ENCODE results near the gene SCARF2. TPM values are rescaled to one million over a fixed set of nuclear protein-coding genes. Genes with fewer than 3 reads are reported as not detected.
"Not testable (repeated sequence)": the region's sequence is repeated elsewhere in the genome, so short reads cannot be mapped to it uniquely, and the experiment has no call there.

Gene SCARF2
- total RNA-seq, 4 donors from 2014 or later: 9.4 to 17.9 (median 12.3) TPM

- no peak for TF ChIP-seq CTCF (IDR thresholded peaks at IDR 0.05)
- DNase-seq (ENCODE audit: low spot score): no peak
- no peak for ATAC-seq (ENCODE audit: low FRiP score)
Measured at GRCh38 chr22:20397498-20397897, 40.1 kb downstream of the SCARF2 start.

DNA sequence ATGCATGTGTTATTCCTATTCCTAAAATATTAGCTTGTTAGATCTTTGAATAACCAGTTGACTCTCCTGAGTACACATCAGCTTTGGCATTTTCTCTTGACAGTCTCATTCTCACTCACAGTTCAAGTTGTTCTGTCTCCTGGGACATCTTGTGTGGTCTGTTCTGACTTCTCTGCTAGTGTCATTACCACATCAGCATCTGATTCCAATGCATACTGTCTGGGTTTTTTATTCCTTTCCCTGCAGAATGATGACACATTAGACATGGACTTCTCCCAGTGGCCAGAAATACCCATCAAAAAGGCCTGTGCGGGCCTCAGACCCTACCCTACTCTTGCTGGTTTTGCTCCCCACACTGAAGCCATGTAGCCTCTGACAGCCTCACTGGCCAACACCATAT, 41.0 kb downstream of the SCARF2 start:
- DNase-seq (ENCODE audit: low spot score) (no peak), ATAC-seq (ENCODE audit: low FRiP score) (no peak)
- TF ChIP-seq CTCF (IDR thresholded peaks at IDR 0.05): no peak

GRCh38 chr22:20395907-20396287, 41.7 kb downstream of the SCARF2 start:
- TF ChIP-seq CTCF (IDR thresholded peaks at IDR 0.05): no peak
- ATAC-seq (ENCODE audit: low FRiP score) (no peak), DNase-seq (ENCODE audit: low spot score) (no peak)

GRCh38 chr22:20395181-20395906, 42.3 kb downstream of the SCARF2 start:
- ATAC-seq (ENCODE audit: low FRiP score) (no peak), DNase-seq (ENCODE audit: low spot score) (no peak)
- no peak for TF ChIP-seq CTCF (IDR thresholded peaks at IDR 0.05)

DNA sequence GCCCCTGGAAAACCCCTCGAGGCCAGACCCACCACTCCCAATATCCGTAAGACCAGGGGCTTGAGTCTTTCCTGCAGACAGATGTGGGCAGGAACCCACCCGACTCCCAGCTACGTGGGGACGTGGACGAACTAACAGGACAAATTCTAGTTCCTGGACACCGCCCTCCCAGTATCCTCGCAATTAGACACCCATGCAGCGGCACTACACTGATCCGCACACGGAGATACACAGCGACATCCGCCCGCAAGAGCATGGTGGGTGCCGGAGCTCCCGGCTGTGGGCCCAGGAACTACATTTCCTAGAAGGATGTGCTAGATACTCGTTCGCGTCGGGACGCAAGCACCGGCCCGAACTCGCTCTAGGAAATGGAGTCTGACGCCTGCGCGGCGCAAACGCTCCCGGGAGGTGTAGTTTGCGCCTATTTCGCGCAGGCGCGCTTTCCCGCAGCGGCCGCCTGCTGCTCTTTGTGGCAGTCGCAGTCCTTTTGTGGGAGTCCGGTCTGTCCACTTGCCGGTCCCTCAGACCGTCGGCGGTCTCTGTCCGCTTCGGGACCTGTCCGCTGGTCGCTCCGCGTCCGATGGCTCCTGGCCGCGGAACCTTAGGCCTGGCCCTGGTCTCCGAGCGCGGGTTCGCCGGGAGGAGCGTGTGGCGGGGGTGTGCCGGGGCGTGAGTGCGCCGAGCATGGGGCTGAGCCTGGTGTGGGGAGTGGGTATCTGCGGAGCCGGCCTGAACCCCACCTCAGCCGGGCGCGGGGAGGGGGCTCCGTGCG, 43.7 kb downstream of the SCARF2 start, which contains the start of gene ZNF74:
Gene ZNF74, plus strand, starts transcription at position 447 of the 772 bp plus-strand sequence. CDS start 478 bp downstream, outside the sequence.
- DNase-seq (ENCODE audit: low spot score) (peak; percentile 55), ATAC-seq (ENCODE audit: low FRiP score) (peak; percentile 86)
- no peak for TF ChIP-seq CTCF (IDR thresholded peaks at IDR 0.05)

DNA sequence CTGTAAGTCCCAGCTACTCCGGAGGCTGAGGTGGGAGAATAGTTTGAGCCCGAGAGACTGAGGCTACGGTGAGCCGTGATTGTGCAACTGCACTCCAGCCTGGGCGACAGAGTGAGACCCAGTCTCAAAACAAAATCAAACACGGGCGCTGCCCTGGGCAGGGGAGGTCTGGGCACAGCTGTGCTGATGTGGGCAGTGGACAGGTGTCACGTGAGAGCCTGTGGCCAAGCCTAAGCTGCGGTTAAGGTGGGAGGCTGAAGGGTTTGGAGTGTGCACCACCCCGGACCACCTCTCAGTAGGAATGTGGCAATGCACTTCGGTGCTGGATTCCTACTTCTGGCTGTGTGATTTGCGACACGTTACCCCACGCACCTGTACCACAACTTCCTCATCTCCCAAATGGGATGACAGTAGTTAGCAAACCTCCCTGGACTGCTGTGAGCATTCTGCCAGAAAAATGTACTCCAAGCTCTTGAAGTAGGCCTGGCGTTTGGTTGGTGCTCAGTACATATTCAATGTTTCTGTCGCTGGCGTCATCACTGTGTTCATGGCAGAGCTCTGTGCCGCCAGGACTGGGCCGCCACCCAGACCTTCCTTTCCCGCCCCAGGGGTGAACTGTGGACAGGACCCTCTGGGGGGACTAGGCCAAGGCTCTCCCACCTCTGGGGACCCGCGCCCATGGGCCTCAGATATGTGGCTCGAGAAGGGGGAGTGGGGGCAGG, 44.5 kb downstream of the SCARF2 start:
- DNase-seq (ENCODE audit: low spot score) (no peak), ATAC-seq (ENCODE audit: low FRiP score) (peak; percentile 5)
- TF ChIP-seq CTCF (IDR thresholded peaks at IDR 0.05): no peak

- DNase-seq (ENCODE audit: low spot score): not testable (repeated sequence)
Measured at GRCh38 chr22:20392365-20392881, 45.2 kb downstream of the SCARF2 start.

More at GRCh38 chr22:20392365-20392881, 45.2 kb downstream of the SCARF2 start:
- not testable (repeated sequence) for ATAC-seq (ENCODE audit: low FRiP score)
